ENCODE data around the gene TNFRSF4.
A peak's percentile ranks its signal among the peaks of the same experiment; 100 is the strongest.

The TNFRSF4 gene

DNA sequence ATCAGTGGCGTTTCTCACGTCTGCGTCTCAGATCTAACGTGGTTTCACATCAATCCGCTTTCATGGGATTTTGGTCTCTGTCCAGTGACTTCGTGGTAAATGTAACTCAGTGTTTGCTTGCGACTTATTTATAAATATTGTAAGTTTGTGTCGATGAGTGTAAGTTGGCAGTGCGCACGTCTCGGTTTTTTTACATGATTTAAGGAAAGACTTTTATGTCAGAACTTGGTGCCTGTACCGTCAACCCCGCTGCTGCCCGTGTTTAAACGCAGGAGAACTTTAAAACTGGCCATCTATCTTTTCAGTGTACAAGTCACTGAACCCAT is 19.6 kb upstream of the TNFRSF4 start:
- no peak for DNase-seq (ENCODE audit: low read depth in 3 of 3)

DNA sequence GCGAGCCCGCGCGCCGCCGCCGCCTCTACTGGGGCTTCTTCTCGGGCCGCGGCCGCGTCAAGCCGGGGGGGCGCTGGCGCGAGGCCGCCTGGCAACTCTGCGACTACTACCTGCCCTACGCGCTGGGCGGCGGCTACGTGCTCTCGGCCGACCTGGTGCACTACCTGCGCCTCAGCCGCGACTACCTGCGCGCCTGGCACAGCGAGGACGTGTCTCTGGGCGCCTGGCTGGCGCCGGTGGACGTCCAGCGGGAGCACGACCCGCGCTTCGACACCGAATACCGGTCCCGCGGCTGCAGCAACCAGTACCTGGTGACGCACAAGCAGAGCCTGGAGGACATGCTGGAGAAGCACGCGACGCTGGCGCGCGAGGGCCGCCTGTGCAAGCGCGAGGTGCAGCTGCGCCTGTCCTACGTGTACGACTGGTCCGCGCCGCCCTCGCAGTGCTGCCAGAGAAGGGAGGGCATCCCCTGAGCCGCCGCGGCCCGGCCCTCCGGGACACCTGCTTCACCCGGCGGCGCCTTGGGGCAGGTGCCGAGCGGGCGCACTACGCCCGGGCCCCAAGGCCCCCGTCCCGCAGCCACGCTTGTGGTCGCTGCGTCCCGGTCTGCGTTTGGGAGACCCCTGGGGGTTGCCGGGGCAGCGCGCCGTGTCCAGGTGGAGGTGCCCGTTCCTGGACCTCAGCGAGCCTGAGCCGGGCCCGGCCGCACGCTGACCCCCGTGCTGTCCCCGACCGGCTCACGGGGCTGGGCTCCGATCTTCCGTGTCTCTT is 19.0 kb upstream of the TNFRSF4 start:
- DNase-seq (ENCODE audit: low read depth in 3 of 3): no peak

DNA sequence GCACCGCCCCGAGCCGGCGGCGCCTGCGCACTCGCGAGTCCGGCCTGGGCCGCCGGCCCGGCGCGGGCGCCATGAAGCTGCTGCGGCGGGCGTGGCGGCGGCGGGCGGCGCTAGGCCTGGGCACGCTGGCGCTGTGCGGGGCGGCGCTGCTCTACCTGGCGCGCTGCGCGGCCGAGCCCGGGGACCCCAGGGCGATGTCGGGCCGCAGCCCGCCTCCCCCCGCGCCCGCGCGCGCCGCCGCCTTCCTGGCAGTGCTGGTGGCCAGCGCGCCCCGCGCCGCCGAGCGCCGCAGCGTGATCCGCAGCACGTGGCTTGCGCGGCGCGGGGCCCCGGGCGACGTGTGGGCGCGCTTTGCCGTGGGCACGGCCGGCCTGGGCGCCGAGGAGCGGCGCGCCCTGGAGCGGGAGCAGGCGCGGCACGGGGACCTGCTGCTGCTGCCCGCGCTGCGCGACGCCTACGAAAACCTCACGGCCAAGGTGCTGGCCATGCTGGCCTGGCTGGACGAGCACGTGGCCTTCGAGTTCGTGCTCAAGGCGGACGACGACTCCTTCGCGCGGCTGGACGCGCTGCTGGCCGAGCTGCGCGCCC is 18.3 kb upstream of the TNFRSF4 start, which contains the start of gene B3GALT6:
Gene B3GALT6 (plus strand): TSS at position 30 of the 588 bp plus-strand sequence. CDS start 42 bp downstream, at position 72.
- no peak for DNase-seq (ENCODE audit: low read depth in 3 of 3)

DNA sequence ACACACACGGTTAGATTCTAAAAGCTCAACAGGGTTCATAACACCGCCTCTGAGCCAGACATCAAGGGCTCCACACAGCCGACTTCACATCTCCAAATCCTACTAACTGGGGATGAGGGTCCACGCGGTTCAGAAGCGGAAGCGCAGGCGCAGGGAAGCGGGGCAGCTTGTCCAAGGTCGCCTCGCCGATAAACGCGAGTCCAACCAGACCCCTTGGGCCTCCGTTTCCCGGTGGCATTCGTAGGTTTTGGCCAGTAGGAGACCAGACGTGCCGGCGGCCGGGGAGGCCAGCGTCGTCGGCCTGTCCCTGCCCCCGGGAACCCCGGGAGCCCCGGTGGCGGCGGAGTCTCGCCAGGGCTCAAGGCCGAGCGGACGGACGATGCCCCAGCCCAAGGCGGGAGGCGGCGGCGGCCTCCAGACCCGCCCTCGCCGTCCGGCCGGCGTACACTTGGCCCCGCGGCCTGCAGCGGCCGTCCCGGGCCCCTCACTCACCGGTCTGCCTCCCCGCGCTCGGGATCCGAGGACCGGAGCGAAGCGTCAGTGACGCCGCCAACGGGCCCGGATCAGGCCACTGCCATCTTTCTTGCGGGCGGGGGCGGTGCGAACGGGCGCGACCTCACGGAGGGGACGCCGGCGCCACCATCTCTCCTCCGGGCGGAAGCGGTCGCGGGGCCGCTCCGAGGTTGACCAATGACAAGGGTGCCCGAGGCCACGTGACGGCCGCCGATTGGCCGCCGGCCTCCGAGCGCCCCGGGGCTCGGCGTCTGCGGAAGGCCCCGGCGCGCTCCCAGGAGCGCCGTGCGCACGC is 17.7 kb upstream of the TNFRSF4 start, which contains the start of gene SDF4:
Gene SDF4 (minus strand): TSS at position 602 of the 808 bp plus-strand sequence. CDS start 3,229 bp downstream, outside the sequence.
- peak; percentile 93 to 94 (median 93) for DNase-seq (ENCODE audit: low read depth in 3 of 3)

DNA sequence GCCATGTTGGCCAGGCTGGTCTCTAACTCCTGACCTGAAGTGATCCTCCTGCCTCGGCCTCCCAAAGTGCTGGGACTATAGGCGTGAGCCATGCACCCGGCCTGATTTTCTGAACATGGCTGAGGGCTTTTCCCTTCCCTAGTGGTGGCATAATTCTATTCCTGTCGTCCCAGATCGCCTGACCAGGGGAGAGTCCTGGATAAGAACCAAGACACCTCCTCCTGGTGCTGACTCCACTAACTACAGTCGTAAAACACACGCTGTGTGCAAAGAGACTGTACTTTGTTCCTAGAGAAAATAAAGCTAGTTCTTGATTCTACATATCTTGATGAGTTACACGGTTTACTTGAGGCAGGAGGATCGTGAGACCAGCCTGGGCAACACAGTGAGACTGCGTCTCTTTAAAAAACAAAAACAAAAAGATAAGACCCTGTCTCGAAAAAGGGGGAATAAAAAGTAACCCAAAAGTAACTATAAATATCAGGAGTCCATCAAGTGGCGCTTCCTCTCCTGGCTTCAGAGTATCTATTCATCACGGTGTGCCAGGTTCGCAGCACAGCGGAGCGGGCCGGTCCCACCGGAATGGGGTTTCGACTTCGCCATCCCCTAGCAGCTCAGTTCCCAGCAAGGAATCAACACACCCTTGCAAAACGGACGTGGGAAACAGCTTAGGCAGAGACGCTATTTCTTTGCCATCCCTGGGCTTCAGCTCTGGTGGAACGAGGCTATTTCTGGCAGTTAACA is 16.9 kb upstream of the TNFRSF4 start:
- DNase-seq (ENCODE audit: low read depth in 3 of 3): no peak

DNA sequence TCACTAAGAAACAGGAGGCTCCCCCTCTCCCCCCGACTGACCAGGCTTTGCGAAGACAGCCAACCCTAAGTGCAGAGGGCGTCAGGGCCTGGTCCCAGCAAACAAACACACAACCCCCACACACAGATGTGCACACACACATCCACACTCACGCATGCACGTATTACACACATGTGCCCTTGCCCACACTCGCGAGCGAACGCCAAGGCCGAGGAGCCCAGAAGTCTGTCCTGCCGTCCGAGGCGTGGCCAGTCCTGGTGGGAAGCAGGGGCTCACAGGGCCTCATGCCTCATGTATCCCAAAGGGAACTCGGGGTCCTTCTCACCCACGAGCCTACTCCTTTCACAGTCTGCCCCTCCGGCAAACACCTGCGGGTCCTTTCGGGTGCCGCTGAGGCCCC is 15.8 kb upstream of the TNFRSF4 start:
- no peak for DNase-seq (ENCODE audit: low read depth in 3 of 3)

DNA sequence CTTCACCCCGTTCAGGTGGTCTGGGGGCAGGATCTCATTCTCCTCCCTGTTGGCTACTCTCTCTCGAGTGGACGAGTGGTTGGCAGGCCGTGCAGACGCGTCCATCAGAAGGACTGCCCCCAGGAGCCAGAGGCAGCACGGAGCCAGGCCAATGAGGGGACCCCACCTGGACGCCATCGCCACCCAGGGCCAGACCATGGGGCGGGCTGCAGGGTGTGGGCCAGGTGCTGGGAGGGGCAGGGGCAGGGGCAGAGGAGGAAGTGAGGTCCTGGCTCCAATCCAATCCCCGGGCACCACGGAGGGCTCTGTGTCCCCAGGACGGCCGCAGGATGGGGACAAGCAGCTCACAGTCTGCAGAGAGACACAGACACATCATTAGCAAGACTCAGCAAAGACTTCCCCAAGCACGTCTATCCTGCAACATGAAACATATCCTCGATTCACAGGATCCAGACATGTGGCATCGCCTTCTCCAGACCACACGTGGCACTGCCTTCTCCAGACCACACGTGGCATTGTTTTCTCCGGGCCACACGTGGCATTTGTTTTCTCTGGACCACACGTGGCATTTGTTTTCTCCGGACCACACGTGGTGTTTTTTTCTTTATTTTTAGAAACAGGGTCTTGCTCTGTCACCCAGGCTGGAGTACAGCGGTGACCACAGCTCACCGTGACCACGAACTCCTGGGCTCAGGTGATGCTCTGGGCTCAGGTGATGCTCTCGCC is 14.8 kb upstream of the TNFRSF4 start:
- DNase-seq (ENCODE audit: low read depth in 3 of 3): no peak

DNA sequence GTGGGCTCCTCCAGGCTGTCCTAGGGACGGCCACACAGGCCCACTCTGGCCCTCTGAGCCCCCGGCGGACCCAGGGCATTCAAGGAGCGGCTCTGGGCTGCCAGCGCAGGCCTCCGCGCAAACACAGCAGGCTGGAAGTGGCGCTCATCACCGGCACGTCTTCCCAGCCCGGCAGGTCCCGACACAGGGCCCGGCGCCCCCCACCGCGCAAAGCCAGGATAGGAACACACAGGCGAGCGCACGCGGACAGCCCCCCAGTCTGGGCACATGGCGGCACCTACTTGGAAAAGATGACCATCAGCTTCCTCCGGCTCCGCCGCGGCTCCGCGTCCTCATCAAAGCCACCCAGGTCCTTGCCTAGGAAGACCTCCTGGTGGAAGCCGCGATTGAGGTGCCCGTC is 14.2 kb upstream of the TNFRSF4 start:
- no peak for DNase-seq (ENCODE audit: low read depth in 3 of 3)

DNA sequence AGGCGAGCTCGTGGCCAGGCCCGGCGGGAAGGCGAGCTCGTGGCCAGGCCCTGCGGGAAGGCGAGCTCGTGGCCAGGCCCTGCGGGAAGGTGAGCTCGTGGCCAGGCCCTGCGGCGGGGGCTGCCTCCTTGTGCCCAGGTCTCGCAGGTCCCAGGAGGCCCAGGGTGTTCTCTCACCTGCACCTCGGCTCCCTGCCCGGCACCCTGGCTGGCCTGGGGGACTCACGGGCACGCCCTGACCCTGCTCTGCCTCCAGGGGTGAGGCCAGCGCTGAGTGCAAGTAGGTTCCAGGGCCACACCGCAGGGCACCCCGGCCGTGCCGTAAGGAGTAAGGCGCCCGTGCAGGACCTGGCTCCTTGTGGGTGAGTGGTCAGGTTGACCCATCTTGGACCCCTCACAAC is 13.4 kb upstream of the TNFRSF4 start:
- no peak for DNase-seq (ENCODE audit: low read depth in 3 of 3)

DNA sequence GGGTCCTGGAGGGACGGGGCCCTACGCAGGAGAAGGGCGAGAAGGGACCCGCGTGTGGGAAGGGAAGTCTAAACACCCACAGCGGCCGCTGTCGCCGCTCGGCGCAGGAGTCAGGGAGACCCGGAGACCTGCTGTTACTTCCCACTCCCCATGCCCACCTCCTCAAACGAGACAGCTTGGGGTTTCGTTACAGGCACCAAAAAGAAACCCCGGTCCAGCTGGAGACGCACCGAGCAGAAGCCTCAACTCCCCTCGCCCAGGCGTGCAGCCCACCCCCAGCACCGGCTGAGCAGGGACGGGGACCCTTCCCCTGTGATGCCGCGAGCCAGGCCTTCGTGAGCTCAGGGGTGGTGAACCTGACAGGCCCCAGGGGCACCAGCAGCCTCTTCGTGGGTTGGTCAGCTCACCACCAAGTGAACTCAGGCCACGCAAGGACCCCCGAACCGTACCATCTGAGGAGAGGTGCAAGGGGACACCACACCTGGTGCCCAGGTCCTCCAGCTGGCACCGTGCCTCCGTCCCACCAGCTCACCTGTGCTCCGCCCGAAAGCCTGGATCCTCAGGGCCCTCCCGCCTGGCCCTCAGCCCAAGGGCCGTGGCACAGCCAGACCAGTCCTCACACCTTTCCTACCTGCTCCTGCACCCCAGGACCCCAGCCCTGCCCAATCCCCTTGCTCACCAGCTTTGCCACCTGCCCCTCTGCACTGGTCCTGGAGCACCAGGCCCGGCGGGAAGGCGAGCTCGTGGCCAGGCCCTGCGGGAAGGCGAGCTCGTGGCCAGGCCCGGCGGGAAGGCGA is 12.8 kb upstream of the TNFRSF4 start:
- DNase-seq (ENCODE audit: low read depth in 3 of 3): no peak

DNA sequence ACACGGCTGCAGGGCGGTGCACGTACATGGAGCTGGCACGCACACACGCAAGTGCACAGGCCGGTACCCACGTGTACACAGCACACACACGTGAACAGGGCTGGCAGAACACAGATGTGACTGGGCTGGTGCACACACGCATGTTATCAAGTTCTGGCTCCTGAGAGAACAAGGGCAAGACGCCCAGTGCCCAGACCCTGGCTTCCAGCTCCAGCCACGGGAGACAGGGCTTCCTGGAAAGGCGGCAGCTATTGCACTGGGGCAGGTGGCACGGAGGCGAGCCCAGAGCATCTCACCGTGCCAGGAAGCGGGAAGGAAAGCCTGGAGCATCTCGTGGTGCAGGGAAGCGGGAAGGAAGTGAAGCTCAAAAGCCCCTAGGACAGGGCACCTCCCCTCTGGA is 12.0 kb upstream of the TNFRSF4 start:
- DNase-seq (ENCODE audit: low read depth in 3 of 3): no peak

DNA sequence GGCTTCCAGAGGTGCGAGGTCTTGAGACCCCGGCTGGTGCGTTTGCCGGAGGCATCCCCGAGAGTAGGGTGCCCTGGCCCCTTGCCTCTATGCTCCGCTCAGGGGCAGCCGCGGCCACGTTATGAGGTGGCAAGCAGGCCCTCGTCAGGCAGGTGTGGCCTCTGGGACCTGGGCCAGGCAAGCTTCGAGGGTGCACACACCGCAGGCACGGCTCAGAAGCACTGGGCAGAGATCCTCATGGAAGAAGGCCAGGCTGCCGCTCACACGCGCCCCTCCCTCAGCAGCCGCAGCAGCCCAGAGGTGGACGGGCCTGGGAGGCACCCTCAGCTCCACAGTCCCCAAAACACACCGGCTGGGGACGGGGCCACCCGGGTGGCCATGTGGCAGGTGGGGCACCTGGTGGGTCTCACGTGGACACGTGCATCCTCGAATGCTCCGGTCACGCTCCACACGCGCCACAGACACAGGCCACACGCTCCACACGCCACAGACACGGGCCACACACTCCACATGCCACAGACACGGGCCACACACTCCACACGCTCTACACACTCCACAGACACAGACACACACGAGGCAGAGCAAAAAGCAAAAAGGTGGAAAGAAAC is 11.4 kb upstream of the TNFRSF4 start:
- no peak for DNase-seq (ENCODE audit: low read depth in 3 of 3)

DNA sequence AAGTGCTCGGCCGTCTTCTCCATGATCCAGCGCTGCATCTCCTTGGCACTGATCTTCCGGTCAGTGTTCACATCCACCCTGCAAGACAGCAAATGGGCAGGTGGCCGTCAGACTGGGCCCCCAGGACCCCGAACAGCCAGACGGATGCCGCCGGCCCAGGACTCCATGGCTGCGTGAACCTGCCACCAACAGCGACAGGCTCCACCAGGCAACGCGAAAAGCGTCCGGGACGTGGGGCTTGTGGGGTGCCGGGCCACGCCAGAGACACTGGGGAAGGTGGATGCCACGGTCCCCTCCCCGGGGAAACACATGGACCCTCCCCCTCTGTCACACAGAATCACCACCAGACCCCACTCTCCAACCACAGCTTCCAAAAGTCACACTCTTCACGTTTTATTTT is 9.9 kb upstream of the TNFRSF4 start:
- no peak for DNase-seq (ENCODE audit: low read depth in 3 of 3)

DNA sequence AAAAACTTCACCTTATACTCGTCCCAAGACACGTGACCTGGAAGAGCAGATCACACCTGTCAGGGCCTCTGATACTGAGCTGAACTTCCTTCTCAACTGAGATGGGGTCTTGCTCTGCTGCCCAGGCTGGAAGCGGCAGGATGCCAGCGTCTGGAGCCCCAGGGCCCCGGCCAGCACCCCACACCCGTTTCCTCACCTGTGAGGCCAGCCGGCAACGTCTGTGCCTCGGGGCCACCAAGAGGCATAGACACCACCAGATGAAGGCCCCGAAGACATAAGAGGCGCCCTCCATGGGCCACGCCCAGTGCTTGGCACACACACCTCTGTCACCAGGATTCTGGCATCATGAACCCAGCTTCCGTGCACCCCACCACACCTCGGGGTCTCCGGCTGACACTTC is 9.4 kb upstream of the TNFRSF4 start:
- DNase-seq (ENCODE audit: low read depth in 3 of 3): no peak

DNA sequence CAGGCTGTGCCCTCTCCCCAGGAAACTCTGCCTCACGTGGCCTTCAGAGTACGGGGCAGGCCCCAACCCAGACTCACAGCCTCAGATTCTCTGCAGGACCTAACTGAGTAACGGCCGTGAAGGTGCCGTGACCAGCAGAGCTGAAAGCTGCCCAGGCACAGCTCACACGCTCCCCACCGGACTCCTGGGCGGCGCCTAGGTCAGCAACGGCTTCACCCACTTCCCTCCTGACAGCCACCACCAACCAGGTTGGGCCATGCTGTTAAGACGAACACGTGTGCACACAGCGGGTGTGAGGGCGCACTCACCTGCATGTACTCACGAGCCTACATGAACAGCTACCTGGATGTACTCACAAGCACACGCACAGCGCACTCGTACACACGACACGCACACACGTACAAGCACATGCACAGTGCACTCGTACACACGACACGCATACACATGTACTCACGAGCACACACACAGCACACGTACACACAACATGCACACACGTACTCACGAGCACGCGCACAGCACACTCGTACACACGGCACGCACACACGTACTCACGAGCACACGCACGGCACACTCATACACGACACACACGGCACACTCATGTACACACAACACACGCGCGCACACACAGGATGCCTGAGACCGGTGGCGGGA is 8.7 kb upstream of the TNFRSF4 start:
- no peak for DNase-seq (ENCODE audit: low read depth in 3 of 3)

DNA sequence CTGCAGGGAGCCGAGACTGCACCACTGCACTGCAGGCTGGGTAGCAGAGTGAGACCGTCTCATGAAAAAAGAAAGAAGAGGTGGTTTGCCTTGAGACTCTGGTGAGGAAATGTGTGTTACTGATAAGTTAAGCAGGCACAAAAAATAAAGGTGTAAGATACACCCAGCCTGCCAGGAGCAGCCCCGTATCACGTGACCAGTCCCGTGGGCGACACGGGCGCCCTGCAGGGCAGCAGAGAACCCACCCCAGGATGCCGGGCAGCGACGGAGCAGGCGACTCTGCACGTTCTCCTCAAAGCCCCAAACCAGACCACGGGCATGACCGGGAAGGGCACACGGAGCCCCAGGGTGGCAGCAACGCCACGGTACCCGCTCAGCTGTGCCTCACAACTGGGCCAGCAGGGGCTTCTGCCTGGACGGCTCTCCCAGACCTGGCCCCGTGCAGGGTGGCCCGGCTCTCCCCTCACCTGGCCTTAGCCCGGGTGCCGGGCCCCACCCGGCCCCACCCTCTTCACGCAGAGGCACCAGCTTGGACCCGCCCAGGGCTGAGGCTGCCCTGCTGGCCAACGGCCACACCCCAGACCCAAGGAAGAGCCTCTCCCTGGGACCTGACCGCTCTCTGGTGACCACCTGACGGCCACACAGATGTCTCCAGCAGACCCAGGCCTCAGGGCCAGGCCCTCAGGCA is 8.1 kb upstream of the TNFRSF4 start:
- DNase-seq (ENCODE audit: low read depth in 3 of 3): no peak

DNA sequence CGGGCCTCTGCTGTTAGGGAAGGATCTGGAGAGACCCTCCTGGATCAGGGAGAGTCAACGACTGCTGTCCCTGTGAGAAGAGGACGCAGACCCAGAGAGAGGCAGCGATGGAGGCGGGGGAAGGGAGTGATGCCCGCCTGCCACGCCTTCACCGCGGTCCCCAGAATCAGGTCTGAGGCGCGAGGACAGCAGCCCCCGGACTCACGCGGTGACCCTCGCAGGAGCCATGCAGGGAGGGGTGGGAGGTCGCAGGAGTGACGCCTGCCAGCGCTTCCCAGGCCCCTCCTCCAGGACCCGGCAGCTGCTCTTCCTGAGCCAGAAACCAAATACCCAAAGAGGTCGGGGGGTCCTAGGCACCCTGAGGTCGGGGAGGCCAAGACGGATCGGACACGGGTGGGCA is 6.2 kb upstream of the TNFRSF4 start:
- DNase-seq (ENCODE audit: low read depth in 3 of 3): no peak

DNA sequence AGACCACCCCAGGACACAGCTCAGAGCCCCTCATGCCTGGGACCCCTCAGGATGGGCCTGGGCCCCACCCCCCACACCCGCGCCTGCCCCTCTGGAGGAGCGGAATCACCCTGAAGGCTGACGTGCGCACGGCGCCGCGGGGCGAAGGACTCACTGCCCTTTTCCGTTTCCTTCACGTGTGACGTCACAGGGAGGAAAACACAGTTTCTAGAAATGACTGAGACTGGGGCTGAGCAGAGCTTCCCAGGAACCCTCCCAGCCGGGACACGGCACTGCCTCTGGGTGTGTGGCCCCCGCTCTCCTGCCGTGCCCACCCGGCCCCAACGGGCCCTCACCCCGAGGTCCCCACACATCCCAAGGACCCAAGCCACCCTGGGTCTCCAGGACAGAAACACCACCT is 5.4 kb upstream of the TNFRSF4 start:
- DNase-seq (ENCODE audit: low read depth in 3 of 3): peak in 1 of 3 experiments; percentile 59
